IMR-90 (cell line): ENCODE measurements around the gene ZNF277. TPM values are rescaled to one million over a fixed set of nuclear protein-coding genes. Genes with fewer than 3 reads are reported as not detected.

ENCODE experiments used
- ATAC-seq: fragments of 200-7000 bp; cut with Tn5 transposase; 2 replicates; pipeline ENCODE4 v1.9.1; 2020; ENCODE audit warnings: low read depth, mild to moderate bottlenecking, moderate library complexity
- BruUV-seq: library from RNA; stranded (reverse); fragments of 400-500 nt; replicated peaks from 2 replicates; lab custom pipeline; 2021; lab: Mats Ljungman, UMichigan
- CTCF ChIA-PET: fragments of 300-600 bp; formaldehyde crosslinking; extraction: SDS; loops from one replicate; lab custom pipeline; 2021; ENCODE audit warnings: antibody characterized with exemption; lab: Yijun Ruan, JAX
- POLR2A ChIA-PET: fragments of 300-600 bp; sonication (Branson Sonifier 250); formaldehyde crosslinking; loops from one replicate; lab custom pipeline; 2022; ENCODE audit warnings: antibody characterized with exemption; ENCODE audit not compliant: unreplicated experiment; lab: Charles Lee
- DNase-seq: peaks from one replicate; pipeline ENCODE4 v3.0.0; 2013
- H2AFZ ChIP-seq: replicated peaks from 2 replicates; pipeline ENCODE3; 2013; ENCODE audit warnings: low read length, mild to moderate bottlenecking; ENCODE audit not compliant: poor library complexity
- H2AK5ac ChIP-seq: 2 replicates; pipeline ENCODE4 v1.6.1; 2013; ENCODE audit warnings: low read depth, low read length, inconsistent platforms
- H2AK9ac ChIP-seq: replicated peaks from 2 replicates; pipeline ENCODE3; 2013; ENCODE audit warnings: mild to moderate bottlenecking, low read depth, low read length, moderate library complexity; ENCODE audit not compliant: poor library complexity
- H2BK120ac ChIP-seq: 2 replicates; pipeline ENCODE4 v1.6.1; 2013; ENCODE audit warnings: low read depth, low read length, inconsistent platforms
- H2BK15ac ChIP-seq: 3 replicates; pipeline ENCODE4 v1.6.1; 2013; ENCODE audit warnings: low read depth, low read length, inconsistent platforms
- H2BK20ac ChIP-seq: 2 replicates; pipeline ENCODE4 v1.6.1; 2013; ENCODE audit warnings: low read depth, mild to moderate bottlenecking, inconsistent platforms, low read length, moderate library complexity
- H2BK5ac ChIP-seq: 2 replicates; pipeline ENCODE4 v1.6.1; 2013; ENCODE audit warnings: mild to moderate bottlenecking, low read depth, low read length, inconsistent platforms; ENCODE audit not compliant: poor library complexity, severe bottlenecking
- H3K14ac ChIP-seq: replicated peaks from 2 replicates; pipeline ENCODE4 v1.6.1; 2013; ENCODE audit warnings: low read depth, low read length, inconsistent platforms
- H3K18ac ChIP-seq: 2 replicates; pipeline ENCODE4 v1.6.1; 2013; ENCODE audit warnings: low read depth, low read length, control low read depth
- H3K23ac ChIP-seq: 2 replicates; pipeline ENCODE4 v1.6.1; 2013; ENCODE audit warnings: low read depth, low read length, inconsistent platforms
- H3K27ac ChIP-seq: 2 replicates; pipeline ENCODE4 v1.5.1; 2013; ENCODE audit warnings: mild to moderate bottlenecking, control low read depth, low read length; ENCODE audit not compliant: insufficient read depth
- H3K27me3 ChIP-seq: 2 replicates; pipeline ENCODE4 v1.6.1; 2013; ENCODE audit warnings: low read length; ENCODE audit not compliant: control insufficient read depth, insufficient read depth
- H3K36me3 ChIP-seq: 2 replicates; pipeline ENCODE4 v1.6.1; 2013; ENCODE audit warnings: low read length, mixed read lengths; ENCODE audit not compliant: control insufficient read depth, insufficient read depth
- H3K4ac ChIP-seq: 2 replicates; pipeline ENCODE4 v1.6.1; 2013; ENCODE audit warnings: low read depth, low read length, inconsistent platforms
- H3K4me1 ChIP-seq: 2 replicates; pipeline ENCODE4 v1.6.1; 2013; ENCODE audit warnings: low read length, mixed read lengths; ENCODE audit not compliant: control insufficient read depth, insufficient read depth
- H3K4me2 ChIP-seq: 2 replicates; pipeline ENCODE4 v1.6.1; 2013; ENCODE audit warnings: low read depth, mild to moderate bottlenecking, control low read depth, low read length, moderate library complexity
- H3K4me3 ChIP-seq: 2 replicates; pipeline ENCODE4 v1.5.1; 2013; ENCODE audit warnings: low read depth, mild to moderate bottlenecking, control low read depth, low read length, moderate library complexity; ENCODE audit not compliant: insufficient read depth
- H3K56ac ChIP-seq: 2 replicates; pipeline ENCODE4 v1.6.1; 2013; ENCODE audit warnings: low read length, inconsistent platforms; ENCODE audit not compliant: insufficient read depth; ENCODE audit errors: extremely low read depth
- H3K79me1 ChIP-seq, 2 experiments: 2 replicates each; pipeline ENCODE4 v1.6.1; 2013; ENCODE audit warnings: low read length in 2 of 2, inconsistent platforms in 1 of 2, low read depth in 1 of 2
- H3K9ac ChIP-seq: 2 replicates; pipeline ENCODE4 v1.6.1; 2013; ENCODE audit warnings: low read depth, low read length, control low read depth
- H3K9me1 ChIP-seq: 2 replicates; pipeline ENCODE4 v1.6.1; 2013; ENCODE audit warnings: low read length, inconsistent platforms; ENCODE audit not compliant: insufficient read depth
- H3K9me3 ChIP-seq: 2 replicates; pipeline ENCODE4 v1.6.1; 2013; ENCODE audit warnings: low read length; ENCODE audit not compliant: control insufficient read depth, insufficient read depth
- H4K20me1 ChIP-seq: 2 replicates; pipeline ENCODE4 v1.6.1; 2013; ENCODE audit warnings: low read length, inconsistent platforms; ENCODE audit not compliant: insufficient read depth
- H4K5ac ChIP-seq: 2 replicates; pipeline ENCODE4 v1.6.1; 2013; ENCODE audit warnings: mild to moderate bottlenecking, low read depth, low read length, control low read depth
- H4K8ac ChIP-seq, 2 experiments: 2 replicates each; pipeline ENCODE4 v1.6.1; 2013; ENCODE audit warnings: low read depth in 2 of 2, low read length in 2 of 2, control low read depth in 1 of 2, inconsistent platforms in 1 of 2
- H4K91ac ChIP-seq: 2 replicates; pipeline ENCODE4 v1.6.1; 2013; ENCODE audit warnings: low read depth, low read length, inconsistent platforms; ENCODE audit not compliant: insufficient read depth
- FOS ChIP-seq: fragments of 150-350 bp; IDR thresholded peaks from 2 replicates; pipeline ENCODE4 v1.6.1; 2016; ENCODE audit warnings: low read depth, low read length
- RCOR1 ChIP-seq: IDR thresholded peaks from 2 replicates; pipeline ENCODE4 v1.6.1; 2012; ENCODE audit warnings: mild to moderate bottlenecking, low read length, improper control_type of control experiment; ENCODE audit not compliant: insufficient replicate concordance
- RFX5 ChIP-seq: IDR thresholded peaks from 2 replicates; pipeline ENCODE4 v1.8.0; 2012; ENCODE audit warnings: low read depth, mild to moderate bottlenecking, low read length, moderate library complexity
- SMC3 ChIP-seq: fragments of 150-350 bp; IDR thresholded peaks from 2 replicates; pipeline ENCODE4 v1.6.1; 2016; ENCODE audit warnings: low read depth, mild to moderate bottlenecking, antibody characterized with exemption, low read length, moderate library complexity
- WGBS, 2 experiments: methylation state at CpG; one replicate each; pipeline versions ENCODE4 v1.1.5 to v1.1.7; 2013; ENCODE audit warnings: missing lambda C conversion rate in 2 of 2; ENCODE audit not compliant: insufficient read length in 1 of 2; ENCODE audit errors: extremely low coverage in 2 of 2; 5-methylcytosine and 5-hydroxymethylcytosine counted together
- dilution Hi-C: fragments of 300-500 bp; cut with HindIII; formaldehyde crosslinking; loops from one replicate; pipeline ENCODE4 v1.14.3; 2018; ENCODE audit warnings: low sequenced_read_pairs; ENCODE audit not compliant: unreplicated experiment
- in situ Hi-C: fragments of 300-500 bp; cut with MboI; formaldehyde crosslinking; loops from 3 replicates; pipeline ENCODE4 v1.14.3; 2019; ENCODE audit warnings: low sequenced_read_pairs, inconsistent platforms, mixed read lengths
- intact Hi-C: fragments of 100-400 bp; cut with micrococcal nuclease; formaldehyde crosslinking; loops from 2 replicates; pipeline ENCODE4 v1.10.0; 2022
- polyA plus RNA-seq, 3 experiments: library from polyadenylated mRNA; depleted of rRNA; stranded (reverse); fragments of >200 nt; gene quantifications; 2 replicates each; pipeline ENCODE4 v1.2.3, GENCODE V29; 2012; ENCODE audit warnings: low replicate concordance in 1 of 3
- total RNA-seq: library from RNA; depleted of rRNA; stranded (reverse); fragments of >200 nt; gene quantifications from 2 replicates; pipeline ENCODE4 v1.2.3, GENCODE V29; 2012

The ZNF277 gene
- total and polyA plus RNA-seq, 2 of the 4 experiments (the other 2 are of a cell fraction) = 7.3 to 21.3 TPM

DNA sequence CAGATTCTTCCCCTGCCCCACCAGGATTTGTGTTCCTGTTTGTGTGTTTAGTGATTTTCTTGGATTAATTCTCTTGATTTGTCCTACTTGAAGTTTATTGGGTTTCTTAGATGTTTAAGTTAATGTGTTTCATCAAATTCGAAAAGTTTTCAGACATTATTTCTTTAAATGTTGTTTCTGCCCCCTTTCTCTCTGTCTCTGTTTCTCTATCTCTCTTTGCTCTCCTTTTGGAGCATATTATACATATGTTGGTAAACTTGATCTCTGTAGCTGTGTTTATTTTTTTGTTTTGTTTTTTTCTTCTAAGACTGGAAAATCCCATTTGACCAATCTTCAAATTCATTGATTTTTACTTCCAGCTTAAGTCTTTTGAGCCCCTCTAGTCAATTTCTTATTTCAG, 115.6 kb downstream of the ZNF277 start:
- Histone ChIP-seq H4K8ac (no peak overlapping the region), H4K20me1 (no peaks in the 10 kb centered on the region), H3K4ac (no peak overlapping the region), H2AK5ac (no peak overlapping the region), H2BK5ac (no peak overlapping the region), H3K9ac (no peak overlapping the region), H3K4me1 (no peaks in the 10 kb centered on the region), H3K14ac (no peak overlapping the region), H3K9me1 (no peaks in the 10 kb centered on the region), H3K36me3 (peaks cover 8% of the 10 kb centered on the region), H2BK20ac (no peak overlapping the region), H2AFZ (no peak overlapping the region), H3K18ac (no peak overlapping the region), H2BK15ac (no peak overlapping the region), H2BK120ac (no peak overlapping the region), H4K91ac (no peak overlapping the region), H3K9me3 (peaks cover 4% of the 10 kb centered on the region; the same call in 1 of the 2 replicates), H4K5ac (no peak overlapping the region), H3K79me1 (no peaks in the 10 kb centered on the region), H3K23ac (no peak overlapping the region), H2AK9ac (no peak overlapping the region), H3K4me2 (no peak overlapping the region), H3K27ac (no peak overlapping the region), H3K4me3 (no peak overlapping the region), H3K56ac (no peak overlapping the region), H3K27me3 (no peaks in the 10 kb centered on the region)
- ChIA-PET CTCF (interaction anchor here (0.5 to 1.3 kb wide), 3 partner anchors 8 to 24 kb away, joined by 3 to 5 read pairs (median 4); no protein-coding TSS in a partner anchor), POLR2A (no interaction called here)
- dilution Hi-C loops = no loop called here
- intact Hi-C loops = no loop called here
- TF ChIP-seq RFX5 (no peak), SMC3 (no peak), FOS (no peak), RCOR1 (no peak)
- in situ Hi-C loops = no loop called here
- no TSS peak for BruUV-seq
- DNase-seq (no peak), ATAC-seq (no peak)
- no CpG with 5 or more reads among the region's 1 CpG for WGBS, 2 experiments
